ENCODE data around the gene ZNF385C. TPM values are rescaled to one million over a fixed set of nuclear protein-coding genes. Genes with fewer than 3 reads are reported as not detected.

The ZNF385C gene
- total and polyA plus RNA-seq, 2 donors (not counting 1 experiment from before 2014, with no cell fraction given), result under 0.01 to 0.03 TPM

GRCh38 chr17:42042598-42043319, 55.5 kb downstream of the ZNF385C start:
- no peak overlapping the region for H2AFZ ChIP-seq (ENCODE audit: low read length)
- TF ChIP-seq EZH2 (IDR thresholded peaks at IDR 0.05; ENCODE audit: low read length, missing control alignments) (no peak), CTCF (conservative IDR thresholded peaks at IDR 0.05 in 1 of 2, IDR thresholded peaks at IDR 0.05 in 1 of 2; ENCODE audit: low read depth in 1 of 2, low read length in 2 of 2) (no peak)
- DNase-seq (ENCODE audit: low read depth in 2 of 2), result no peak
- H3K9me3 ChIP-seq (ENCODE audit: control insufficient read depth, insufficient read depth, low read depth, low read length), result no peaks in the 10 kb centered on the region
- H3K27ac ChIP-seq (ENCODE audit: insufficient read depth, low read length), result no peak overlapping the region
- H3K27me3 ChIP-seq (ENCODE audit: control insufficient read depth, insufficient read depth, low read length), result no peaks in the 10 kb centered on the region
- no peak overlapping the region for H3K4me2 ChIP-seq (ENCODE audit: extremely low read depth, insufficient read depth, low read length)
- H3K79me2 ChIP-seq (ENCODE audit: control insufficient read depth, insufficient read depth, low read length), result no peaks in the 10 kb centered on the region
- no peaks in the 10 kb centered on the region for H3K36me3 ChIP-seq (ENCODE audit: control insufficient read depth, insufficient read depth, low read length)
- H4K20me1 ChIP-seq (ENCODE audit: control insufficient read depth, extremely low read depth, insufficient read depth, low read length), result no peaks in the 10 kb centered on the region
- H3K4me3 ChIP-seq (replicated peaks in 1 of 4; ENCODE audit: control extremely low read depth in 1 of 4, insufficient read depth in 1 of 4, low read depth in 3 of 4, low read length in 4 of 4), result no peak overlapping the region
- no peak overlapping the region for H3K9ac ChIP-seq (ENCODE audit: insufficient read depth, low read length)
- H3K4me1 ChIP-seq (ENCODE audit: control insufficient read depth, extremely low read depth, insufficient read depth, low read length), result no peaks in the 10 kb centered on the region

- no peaks in the 10 kb centered on the region for H4K20me1 ChIP-seq (ENCODE audit: control insufficient read depth, extremely low read depth, insufficient read depth, low read length)
- H2AFZ ChIP-seq (ENCODE audit: low read length), result no peak overlapping the region
Observed at GRCh38 chr17:42041619-42042018, 56.7 kb downstream of the ZNF385C start.

GRCh38 chr17:42040818-42041217, 57.5 kb downstream of the ZNF385C start:
- Histone ChIP-seq H3K27ac (ENCODE audit: insufficient read depth, low read length) (no peak overlapping the region), H3K9ac (ENCODE audit: insufficient read depth, low read length) (no peak overlapping the region), H4K20me1 (ENCODE audit: control insufficient read depth, extremely low read depth, insufficient read depth, low read length) (no peaks in the 10 kb centered on the region), H3K4me3 (replicated peaks in 1 of 4; ENCODE audit: control extremely low read depth in 1 of 4, insufficient read depth in 1 of 4, low read depth in 3 of 4, low read length in 4 of 4) (no peak overlapping the region), H3K9me3 (ENCODE audit: control insufficient read depth, insufficient read depth, low read depth, low read length) (no peaks in the 10 kb centered on the region), H3K36me3 (ENCODE audit: control insufficient read depth, insufficient read depth, low read length) (no peaks in the 10 kb centered on the region), H3K4me2 (ENCODE audit: extremely low read depth, insufficient read depth, low read length) (no peak overlapping the region), H2AFZ (ENCODE audit: low read length) (no peak overlapping the region), H3K79me2 (ENCODE audit: control insufficient read depth, insufficient read depth, low read length) (no peaks in the 10 kb centered on the region), H3K27me3 (ENCODE audit: control insufficient read depth, insufficient read depth, low read length) (no peaks in the 10 kb centered on the region), H3K4me1 (ENCODE audit: control insufficient read depth, extremely low read depth, insufficient read depth, low read length) (no peaks in the 10 kb centered on the region)
- TF ChIP-seq EZH2 (IDR thresholded peaks at IDR 0.05; ENCODE audit: low read length, missing control alignments) (no peak), CTCF (conservative IDR thresholded peaks at IDR 0.05 in 1 of 2, IDR thresholded peaks at IDR 0.05 in 1 of 2; ENCODE audit: low read depth in 1 of 2, low read length in 2 of 2) (no peak)
- DNase-seq (ENCODE audit: low read depth in 2 of 2), result no peak

More at GRCh38 chr17:42041619-42042018, 56.7 kb downstream of the ZNF385C start:
- no peak overlapping the region for H3K4me3 ChIP-seq (replicated peaks in 1 of 4; ENCODE audit: control extremely low read depth in 1 of 4, insufficient read depth in 1 of 4, low read depth in 3 of 4, low read length in 4 of 4)
- H3K4me1 ChIP-seq (ENCODE audit: control insufficient read depth, extremely low read depth, insufficient read depth, low read length), result no peaks in the 10 kb centered on the region
- H3K27me3 ChIP-seq (ENCODE audit: control insufficient read depth, insufficient read depth, low read length), result no peaks in the 10 kb centered on the region
- TF ChIP-seq EZH2 (IDR thresholded peaks at IDR 0.05; ENCODE audit: low read length, missing control alignments) (no peak), CTCF (conservative IDR thresholded peaks at IDR 0.05 in 1 of 2, IDR thresholded peaks at IDR 0.05 in 1 of 2; ENCODE audit: low read depth in 1 of 2, low read length in 2 of 2) (no peak)
- H3K27ac ChIP-seq (ENCODE audit: insufficient read depth, low read length), result no peak overlapping the region
- no peaks in the 10 kb centered on the region for H3K9me3 ChIP-seq (ENCODE audit: control insufficient read depth, insufficient read depth, low read depth, low read length)
- no peak for DNase-seq (ENCODE audit: low read depth in 2 of 2)
- no peak overlapping the region for H3K4me2 ChIP-seq (ENCODE audit: extremely low read depth, insufficient read depth, low read length)
- H3K36me3 ChIP-seq (ENCODE audit: control insufficient read depth, insufficient read depth, low read length), result no peaks in the 10 kb centered on the region
- no peaks in the 10 kb centered on the region for H3K79me2 ChIP-seq (ENCODE audit: control insufficient read depth, insufficient read depth, low read length)
- no peak overlapping the region for H3K9ac ChIP-seq (ENCODE audit: insufficient read depth, low read length)
